ENCODE measurements around the gene CHMP4A. TPM values are rescaled to one million over a fixed set of nuclear protein-coding genes. Genes with fewer than 3 reads are reported as not detected.
A peak's percentile ranks its signal among the peaks of the same experiment; 100 is the strongest.
"Not testable (repeated sequence)": the region's sequence is repeated elsewhere in the genome, so short reads cannot be mapped to it uniquely, and the experiment has no call there.

CHMP4A gene
- total RNA-seq, 1 donor from 2014 or later, result 30.1 TPM

GRCh38 chr14:24249230-24250021 is 36.1 kb upstream of the CHMP4A start:
- intact Hi-C loops (cut with micrococcal nuclease), result loop anchor here (5.0 kb wide), 1 partner anchor 43 kb away; no protein-coding TSS in a partner anchor

GRCh38 chr14:24247422-24247821 is 34.1 kb upstream of the CHMP4A start:
- no peak for ATAC-seq
- no peak for DNase-seq
- intact Hi-C loops (cut with micrococcal nuclease), result loop anchor here (5.0 kb wide), 1 partner anchor 45 kb away; no protein-coding TSS in a partner anchor

More at GRCh38 chr14:24249230-24250021, 36.1 kb upstream of the CHMP4A start:
- ATAC-seq, result no peak
- DNase-seq, result no peak

GRCh38 chr14:24246765-24247212 is 33.5 kb upstream of the CHMP4A start:
- DNase-seq (no peak), ATAC-seq (no peak)
- intact Hi-C loops (cut with micrococcal nuclease), result loop anchor here (5.0 kb wide), 1 partner anchor 46 kb away; no protein-coding TSS in a partner anchor

DNA sequence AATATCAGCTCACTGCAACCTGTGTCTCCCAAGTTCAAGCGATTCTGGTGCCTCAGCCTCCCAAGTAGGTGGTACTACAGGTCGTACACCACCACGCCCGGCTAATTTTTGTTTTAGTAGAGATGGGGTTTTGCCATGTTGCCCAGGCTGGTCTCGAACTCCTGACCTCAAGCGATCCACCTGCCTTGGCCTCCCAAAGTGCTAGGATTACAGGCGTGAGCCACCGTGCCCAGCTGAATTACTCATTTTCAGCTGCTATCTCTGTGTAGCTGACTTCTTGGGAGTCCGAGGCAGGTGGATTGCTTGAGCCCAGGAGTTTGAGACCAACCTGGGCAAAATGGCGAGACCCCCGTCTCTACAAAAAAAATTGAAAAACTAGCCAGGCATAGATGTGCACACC is 32.1 kb upstream of the CHMP4A start:
- not testable (repeated sequence) for DNase-seq, ATAC-seq
- intact Hi-C loops (cut with micrococcal nuclease), result loop anchor here (5.0 kb wide), 1 partner anchor 47 kb away; no protein-coding TSS in a partner anchor

DNA sequence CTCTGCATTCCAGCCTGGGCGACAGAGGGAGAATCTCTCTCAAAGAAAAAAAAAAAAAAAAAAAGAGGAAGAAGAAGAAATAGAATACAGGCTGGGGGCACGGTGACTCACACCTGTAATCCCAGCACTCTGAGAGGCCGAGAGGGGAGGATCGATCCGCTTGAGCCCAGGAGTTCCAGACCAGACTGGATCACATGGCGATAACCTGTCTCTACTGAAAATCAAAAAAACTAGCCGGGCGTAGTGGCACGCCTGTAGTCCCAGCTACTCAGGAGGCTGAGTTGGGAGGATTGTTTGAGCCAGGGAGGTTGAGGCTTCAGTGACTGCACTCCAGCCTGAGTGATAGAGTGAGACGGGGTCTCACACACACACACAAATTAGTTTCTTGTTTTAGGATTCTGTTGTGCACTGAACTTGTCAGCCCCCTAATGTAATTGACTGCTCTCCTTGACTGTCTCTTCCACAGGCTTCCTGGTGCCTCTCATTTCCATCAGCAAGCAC is 30.1 kb upstream of the CHMP4A start:
- ATAC-seq (no peak), DNase-seq (no peak)
- intact Hi-C loops (cut with micrococcal nuclease), result no loop called here

DNA sequence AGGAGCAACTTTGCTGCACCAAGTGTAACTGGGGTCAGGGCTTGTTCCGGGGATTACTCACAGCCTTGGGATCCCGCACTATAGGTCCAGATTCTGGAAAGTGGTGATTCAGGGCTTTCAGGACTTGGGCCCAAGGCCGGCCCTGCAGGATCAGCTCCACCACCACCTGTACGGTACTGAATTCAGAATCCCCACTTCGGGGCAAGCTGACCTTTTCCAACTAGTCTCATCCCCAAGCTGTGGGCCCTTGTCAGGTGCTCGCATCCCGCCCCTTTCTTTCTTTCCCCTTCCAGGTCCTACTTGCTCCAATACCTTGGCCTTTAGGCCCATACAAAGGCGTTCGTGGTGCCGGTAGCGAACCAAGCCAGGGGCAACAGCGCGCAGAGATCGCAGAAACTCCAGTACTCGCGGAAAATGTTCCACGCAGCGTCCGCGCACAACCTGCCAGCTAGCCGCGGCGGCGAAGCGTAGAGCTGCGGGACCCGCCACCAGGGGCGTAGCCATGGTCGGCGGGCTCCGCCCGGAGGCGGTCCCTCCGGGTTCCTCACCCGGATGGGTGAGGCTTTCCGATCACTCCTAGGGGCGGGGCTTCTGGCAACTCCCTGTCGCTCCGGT is 28.6 kb upstream of the CHMP4A start:
- ATAC-seq (peak; percentile 93), DNase-seq (peak; percentile 94)
- intact Hi-C loops (cut with micrococcal nuclease), result no loop called here

GRCh38 chr14:24240110-24240918 is 27.0 kb upstream of the CHMP4A start:
- ATAC-seq, result no peak
- intact Hi-C loops (cut with micrococcal nuclease), result no loop called here
- DNase-seq, result no peak

- intact Hi-C loops (cut with micrococcal nuclease), result no loop called here
- ATAC-seq, result no peak
- DNase-seq, result no peak
Observed at GRCh38 chr14:24238527-24239037, 25.3 kb upstream of the CHMP4A start.

DNA sequence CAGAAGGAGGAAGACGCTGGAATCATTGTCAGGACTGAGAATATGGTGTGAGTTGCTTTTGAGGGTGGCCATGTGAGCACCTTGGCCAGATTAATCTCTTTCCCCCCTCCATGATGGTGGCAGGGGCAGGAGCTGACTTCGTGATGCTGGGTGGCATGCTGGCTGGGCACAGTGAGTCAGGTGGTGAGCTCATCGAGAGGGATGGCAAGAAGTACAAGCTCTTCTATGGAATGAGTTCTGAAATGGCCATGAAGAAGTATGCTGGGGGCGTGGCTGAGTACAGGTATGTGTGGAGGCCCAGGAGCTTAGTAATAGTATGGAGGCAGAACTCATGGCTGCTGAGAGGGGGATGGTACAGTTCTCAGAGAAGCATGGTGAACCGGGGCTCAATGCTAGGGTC is 24.8 kb upstream of the CHMP4A start:
- intact Hi-C loops (cut with micrococcal nuclease), result no loop called here
- no peak for ATAC-seq

GRCh38 chr14:24237463-24237955 is 24.2 kb upstream of the CHMP4A start:
- no peak for ATAC-seq

More for the DNA sequence above, 24.8 kb upstream of the CHMP4A start:
- DNase-seq, result no peak

DNA sequence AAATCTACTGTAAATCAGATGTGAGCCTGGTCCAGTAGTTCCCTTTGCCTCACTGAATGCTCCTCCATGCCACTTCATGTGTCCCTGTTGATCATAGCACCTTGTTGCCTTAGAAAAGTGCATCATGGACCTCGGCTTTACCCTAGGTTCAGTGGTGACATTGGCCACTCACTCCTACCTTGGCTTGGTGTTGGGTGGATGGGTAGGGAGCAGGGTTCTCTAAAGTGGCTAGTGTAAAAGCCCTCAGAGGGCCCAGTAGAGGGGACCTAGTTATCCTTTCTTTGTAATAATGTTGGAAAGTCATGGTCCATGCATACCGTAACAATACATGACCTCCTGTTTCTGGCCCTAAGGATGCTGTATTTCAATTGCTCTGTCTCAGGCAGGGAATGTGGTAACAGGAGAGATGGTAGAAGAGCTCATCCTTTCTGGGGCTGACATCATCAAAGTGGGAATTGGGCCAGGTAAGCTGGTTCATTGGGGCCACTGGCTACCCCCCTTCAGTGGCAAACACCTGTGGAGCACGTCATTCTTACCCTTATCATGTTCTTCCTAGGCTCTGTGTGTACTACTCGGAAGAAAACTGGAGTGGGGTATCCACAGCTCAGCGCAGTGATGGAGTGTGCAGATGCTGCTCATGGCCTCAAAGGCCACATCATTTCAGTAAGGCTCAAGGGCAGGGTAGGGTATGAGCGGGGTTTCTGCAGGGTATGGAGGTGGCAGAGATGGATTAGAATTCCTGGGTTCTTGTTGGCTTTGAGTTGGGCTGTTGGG is 23.6 kb upstream of the CHMP4A start:
- intact Hi-C loops (cut with micrococcal nuclease), result no loop called here
- no peak for DNase-seq
- no peak for ATAC-seq

More at GRCh38 chr14:24237463-24237955, 24.2 kb upstream of the CHMP4A start:
- intact Hi-C loops (cut with micrococcal nuclease), result no loop called here
- DNase-seq, result no peak

DNA sequence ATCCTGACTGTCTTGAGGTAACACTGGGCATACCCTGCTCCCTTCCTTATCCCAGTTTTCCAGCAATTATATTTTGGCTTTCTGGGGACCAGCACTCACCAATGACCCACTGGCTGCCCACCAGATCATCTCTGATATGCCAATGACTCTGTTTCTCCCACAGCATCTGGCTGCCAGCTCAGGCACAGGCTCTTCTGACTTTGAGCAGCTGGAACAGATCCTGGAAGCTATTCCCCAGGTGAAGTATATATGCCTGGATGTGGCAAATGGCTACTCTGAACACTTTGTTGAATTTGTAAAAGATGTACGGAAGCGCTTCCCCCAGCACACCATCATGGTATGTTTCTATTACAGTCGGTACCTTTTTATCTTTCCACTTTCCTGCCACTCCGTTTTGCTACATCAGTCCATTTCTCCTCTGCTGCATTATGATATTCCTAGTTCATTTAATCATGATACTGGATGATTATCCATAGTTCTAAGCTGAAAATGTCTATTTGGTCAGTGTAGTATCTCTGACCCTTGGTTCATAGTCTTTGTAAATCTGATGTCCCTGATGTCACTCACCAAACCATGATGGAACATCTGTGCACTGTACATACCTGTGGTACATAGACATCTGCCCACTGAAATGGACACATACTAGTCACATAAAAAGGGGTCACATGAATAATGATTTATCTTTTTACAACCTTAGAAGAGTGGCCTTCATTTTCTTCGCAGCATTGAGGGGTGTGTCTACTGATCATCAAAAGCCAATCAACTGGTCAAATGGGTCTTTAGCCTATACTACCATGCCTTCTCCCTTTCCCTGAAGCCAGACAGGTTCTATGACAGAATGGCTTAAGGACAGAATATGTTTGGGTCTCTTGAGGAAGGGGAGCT is 22.8 kb upstream of the CHMP4A start:
- intact Hi-C loops (cut with micrococcal nuclease), result no loop called here
- no peak for DNase-seq
- no peak for ATAC-seq

GRCh38 chr14:24234095-24235005 is 21.1 kb upstream of the CHMP4A start:
- DNase-seq, result no peak
- intact Hi-C loops (cut with micrococcal nuclease), result no loop called here
- ATAC-seq, result no peak

- DNase-seq (no peak), ATAC-seq (no peak)
- intact Hi-C loops (cut with micrococcal nuclease), result no loop called here
Observed at GRCh38 chr14:24233538-24233866, 20.2 kb upstream of the CHMP4A start.

- DNase-seq, result no peak
- intact Hi-C loops (cut with micrococcal nuclease), result no loop called here
- peak; percentile 72 for ATAC-seq
Observed at GRCh38 chr14:24232645-24233537, 19.6 kb upstream of the CHMP4A start, which contains the start of gene GMPR2. TSS of gene GMPR2 (plus strand) at chr14:24232929. CDS start at chr14:24233254, 325 bp downstream.
